ENCODE measurements around the gene ZSCAN5B.

Gene ZSCAN5B

GRCh38 chr19:56145698-56146097 lies 51.9 kb downstream of the ZSCAN5B start:
- DNase-seq (ENCODE audit: low spot score) = no peak

- no peak for DNase-seq (ENCODE audit: low spot score)
Observed at GRCh38 chr19:56144831-56145230, 52.8 kb downstream of the ZSCAN5B start.

- no peak for DNase-seq (ENCODE audit: low spot score)
Observed at GRCh38 chr19:56144376-56144775, 53.2 kb downstream of the ZSCAN5B start.

- no peak for DNase-seq (ENCODE audit: low spot score)
Observed at GRCh38 chr19:56142897-56143434, 54.6 kb downstream of the ZSCAN5B start.

- no peak for DNase-seq (ENCODE audit: low spot score)
Observed at GRCh38 chr19:56142087-56142787, 55.3 kb downstream of the ZSCAN5B start.

- no peak for DNase-seq (ENCODE audit: low spot score)
Observed at GRCh38 chr19:56141417-56141993, 56.1 kb downstream of the ZSCAN5B start.

GRCh38 chr19:56140583-56141416 lies 56.8 kb downstream of the ZSCAN5B start, which contains the start of gene ZNF444:
ZNF444 (plus strand) TSS chr19:56141287; CDS start chr19:56146912, 5,625 bp downstream.
- peak; percentile 100 for DNase-seq (ENCODE audit: low spot score)

GRCh38 chr19:56139847-56140582 lies 57.6 kb downstream of the ZSCAN5B start:
- DNase-seq (ENCODE audit: low spot score) = no peak

Data from COLO829 (cell line).